MCF 10A (cell line): ENCODE data around the gene P3R3URF. TPM values are rescaled to one million over a fixed set of nuclear protein-coding genes. Genes with fewer than 3 reads are reported as not detected.
A peak's percentile ranks its signal among the peaks of the same experiment; 100 is the strongest.

Source experiments
- BruUV-seq: library from RNA; stranded (reverse); fragments of 400-500 nt; replicated peaks from 2 replicates; lab custom pipeline; 2021; lab: Mats Ljungman, UMichigan
- CTCF ChIA-PET: fragments of 300-600 bp; sonication (Branson Sonifier 250); formaldehyde crosslinking; extraction: SDS; loops from one replicate; lab custom pipeline; 2021; ENCODE audit warnings: antibody characterized with exemption, inconsistent platforms; lab: Yijun Ruan, JAX
- POLR2A ChIA-PET: fragments of 300-600, 350-650 bp; sonication (Branson Sonifier 250); formaldehyde crosslinking; extraction: SDS; loops from one replicate; lab custom pipeline; 2020; ENCODE audit warnings: antibody characterized with exemption, inconsistent platforms; lab: Yijun Ruan, JAX
- DNase-seq: peaks from one replicate; pipeline ENCODE4 v3.0.0-alpha.2; 2018; ENCODE audit not compliant: unreplicated experiment
- H3K27ac Mint-ChIP-seq: one replicate; pipeline ENCODE4 v1.8.0; 2022; ENCODE audit warnings: mild to moderate bottlenecking, low read depth, mixed read lengths; ENCODE audit not compliant: unreplicated experiment
- H3K27me3 Mint-ChIP-seq: one replicate; pipeline ENCODE4 v1.8.0; 2022; ENCODE audit warnings: mixed read lengths; ENCODE audit not compliant: insufficient read depth, unreplicated experiment
- H3K36me3 Mint-ChIP-seq: one replicate; pipeline ENCODE4 v1.8.0; 2022; ENCODE audit warnings: mild to moderate bottlenecking, moderate library complexity, mixed read lengths; ENCODE audit not compliant: insufficient read depth, unreplicated experiment
- H3K4me1 Mint-ChIP-seq: one replicate; pipeline ENCODE4 v1.8.0; 2022; ENCODE audit warnings: mixed read lengths; ENCODE audit not compliant: insufficient read depth, unreplicated experiment
- H3K4me3 Mint-ChIP-seq: one replicate; pipeline ENCODE4 v1.8.0; 2022; ENCODE audit warnings: mild to moderate bottlenecking, moderate library complexity, mixed read lengths; ENCODE audit not compliant: unreplicated experiment
- H3K9me3 Mint-ChIP-seq: one replicate; pipeline ENCODE4 v1.8.0; 2022; ENCODE audit warnings: mixed read lengths; ENCODE audit not compliant: unreplicated experiment
- intact Hi-C: fragments of 100-400 bp; cut with micrococcal nuclease; formaldehyde crosslinking; loops from 2 replicates; pipeline ENCODE4 v1.14.1; 2022
- total RNA-seq: library from RNA; stranded (reverse); gene quantifications from 2 replicates; pipeline ENCODE4 v1.2.3, GENCODE V29; 2022
- TF ChIP-seq, protein P1 (sequence below): fragments of 200-600 bp; IDR thresholded peaks from one replicate; pipeline ENCODE4 v1.8.0; 2022; ENCODE audit warnings: antibody characterized with exemption, mild to moderate bottlenecking; ENCODE audit not compliant: unreplicated experiment

Gene P3R3URF
- total RNA-seq, 1 experiment from 2014 or later = not detected

GRCh38 chr1:46184920-46185658 is 8.8 kb upstream of the P3R3URF start:
- DNase-seq = no peak
- TF ChIP-seq, protein P1, sequence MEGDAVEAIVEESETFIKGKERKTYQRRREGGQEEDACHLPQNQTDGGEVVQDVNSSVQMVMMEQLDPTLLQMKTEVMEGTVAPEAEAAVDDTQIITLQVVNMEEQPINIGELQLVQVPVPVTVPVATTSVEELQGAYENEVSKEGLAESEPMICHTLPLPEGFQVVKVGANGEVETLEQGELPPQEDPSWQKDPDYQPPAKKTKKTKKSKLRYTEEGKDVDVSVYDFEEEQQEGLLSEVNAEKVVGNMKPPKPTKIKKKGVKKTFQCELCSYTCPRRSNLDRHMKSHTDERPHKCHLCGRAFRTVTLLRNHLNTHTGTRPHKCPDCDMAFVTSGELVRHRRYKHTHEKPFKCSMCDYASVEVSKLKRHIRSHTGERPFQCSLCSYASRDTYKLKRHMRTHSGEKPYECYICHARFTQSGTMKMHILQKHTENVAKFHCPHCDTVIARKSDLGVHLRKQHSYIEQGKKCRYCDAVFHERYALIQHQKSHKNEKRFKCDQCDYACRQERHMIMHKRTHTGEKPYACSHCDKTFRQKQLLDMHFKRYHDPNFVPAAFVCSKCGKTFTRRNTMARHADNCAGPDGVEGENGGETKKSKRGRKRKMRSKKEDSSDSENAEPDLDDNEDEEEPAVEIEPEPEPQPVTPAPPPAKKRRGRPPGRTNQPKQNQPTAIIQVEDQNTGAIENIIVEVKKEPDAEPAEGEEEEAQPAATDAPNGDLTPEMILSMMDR = no peak
- Mint-ChIP-seq H3K27me3 (no peaks in the 10 kb centered on the region), H3K4me1 (peaks cover 38% of the 10 kb centered on the region), H3K36me3 (peaks cover 37% of the 10 kb centered on the region), H3K9me3 (no peaks in the 10 kb centered on the region), H3K4me3 (no peak overlapping the region), H3K27ac (peak overlapping the region; percentile 93)
- intact Hi-C loops = loop anchor here (5.0 kb wide), 1 partner anchor 162 kb away; no protein-coding TSS in a partner anchor
- ChIA-PET CTCF (interaction anchor here (0.9 to 11.5 kb wide), 3 partner anchors 36 to 147 kb away, joined by 4 to 266 read pairs (median 202); no protein-coding TSS in a partner anchor), POLR2A (interaction anchor here (0.8 to 6.6 kb wide), 4 partner anchors 11 to 60 kb away, joined by 3 to 125 read pairs (median 30); partner anchors contain the start of gene POMGNT1)
- BruUV-seq = TSS peak; percentile 50

- peak overlapping the region; percentile 93 for H3K27ac Mint-ChIP-seq
- intact Hi-C loops = loop anchor here (1.0 to 5.0 kb wide), 2 partner anchors 14 to 163 kb away; partner anchors contain the start of gene POMGNT1
- CTCF ChIA-PET = interaction anchor here (0.9 to 11.5 kb wide), 9 partner anchors 10 to 163 kb away, joined by 4 to 266 read pairs (median 7); partner anchors contain the start of genes LURAP1 and TSPAN1
Measured at GRCh38 chr1:46183926-46184557, 7.8 kb upstream of the P3R3URF start.

GRCh38 chr1:46183079-46183847 is 7.0 kb upstream of the P3R3URF start:
- CTCF ChIA-PET = interaction anchor here (0.6 to 11.5 kb wide), 12 partner anchors 9 to 164 kb away, joined by 3 to 266 read pairs (median 6); partner anchors contain the start of genes LURAP1 and TSPAN1
- TF ChIP-seq, protein P1 = no peak
- intact Hi-C loops = loop anchor here (1.0 to 5.0 kb wide), 2 partner anchors 15 to 164 kb away; partner anchors contain the start of gene POMGNT1
- peak overlapping the region; percentile 93 for H3K27ac Mint-ChIP-seq
- no TSS peak for BruUV-seq
- peaks cover 23% of the 10 kb centered on the region for H3K4me1 Mint-ChIP-seq
- H3K36me3 Mint-ChIP-seq = peaks cover 26% of the 10 kb centered on the region
- POLR2A ChIA-PET = interaction anchor here (0.5 to 6.6 kb wide), 30 partner anchors 9 to 1378 kb away, joined by 3 to 125 read pairs (median 5); partner anchors contain the start of genes LRRC41, LURAP1, MUTYH and PIK3R3
- peak; percentile 100 for DNase-seq
- no peaks in the 10 kb centered on the region for H3K27me3 Mint-ChIP-seq
- H3K9me3 Mint-ChIP-seq = no peaks in the 10 kb centered on the region
- peak overlapping the region; percentile 49 for H3K4me3 Mint-ChIP-seq

More at GRCh38 chr1:46183926-46184557, 7.8 kb upstream of the P3R3URF start:
- TF ChIP-seq, protein P1 = no peak
- Mint-ChIP-seq H3K4me3 (peak overlapping the region; percentile 49), H3K27me3 (no peaks in the 10 kb centered on the region), H3K36me3 (peaks cover 31% of the 10 kb centered on the region), H3K4me1 (peaks cover 30% of the 10 kb centered on the region), H3K9me3 (no peaks in the 10 kb centered on the region)
- POLR2A ChIA-PET = interaction anchor here (0.5 to 6.6 kb wide), 23 partner anchors 9 to 1379 kb away, joined by 3 to 125 read pairs (median 6); partner anchors contain the start of genes LRRC41, LURAP1, MUTYH and PIK3R3
- no peak for DNase-seq
- BruUV-seq = no TSS peak
